NCI-H460 (cell line): ENCODE measurements around the gene PGC. TPM values are rescaled to one million over a fixed set of nuclear protein-coding genes. Genes with fewer than 3 reads are reported as not detected.
A peak's percentile ranks its signal among the peaks of the same experiment; 100 is the strongest.

Experiments used
- DNase-seq: peaks from one replicate; pipeline ENCODE4 v3.0.0-alpha.2; 2016; ENCODE audit warnings: low read depth; ENCODE audit errors: extremely low read depth
- total RNA-seq: library from RNA; depleted of rRNA; stranded (reverse); fragments of >200 nt; shearing (Covaris generic); gene quantifications from 2 replicates; pipeline ENCODE4 v1.2.3, GENCODE V29; 2014

PGC gene
- total RNA-seq, 1 experiment from 2014 or later = not detected

DNA sequence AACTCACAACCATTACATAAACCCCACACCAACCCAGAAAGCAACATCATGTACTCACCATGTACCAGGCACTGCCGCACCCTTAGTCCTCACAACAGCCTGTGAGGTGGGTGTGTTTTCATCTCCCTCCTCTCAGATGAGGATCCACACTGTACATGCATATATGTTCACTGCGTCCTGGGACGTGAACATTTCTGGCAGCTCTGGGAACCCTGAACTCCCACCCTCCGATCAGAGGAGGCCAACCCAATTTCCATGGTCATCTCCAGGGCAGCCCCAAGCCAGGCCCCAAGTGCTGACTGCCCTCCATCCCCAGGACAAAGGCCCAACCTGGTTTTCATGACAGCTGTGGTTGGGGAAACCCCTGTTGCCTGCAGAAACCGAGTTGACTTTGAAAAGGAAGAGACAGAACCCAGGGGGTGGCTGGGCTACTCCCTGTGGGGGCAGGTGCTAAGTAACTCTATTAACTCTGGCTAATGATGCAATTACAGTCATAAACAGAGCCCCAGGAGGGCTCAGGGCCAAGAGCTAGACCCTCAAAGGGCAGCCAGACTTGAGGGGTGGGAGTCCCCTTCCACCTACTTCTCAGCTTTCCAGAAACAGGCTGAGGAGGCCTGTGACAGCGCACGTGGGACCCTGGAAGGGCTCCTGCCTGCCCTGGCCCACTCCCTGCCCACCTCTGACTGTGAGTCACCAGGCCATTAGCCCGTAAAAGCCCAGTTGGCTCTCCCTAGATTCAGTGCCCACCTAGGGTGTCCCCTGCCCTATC lies 14.4 kb downstream of the PGC start:
- no peak for DNase-seq

- DNase-seq = no peak
Measured at GRCh38 chr6:41732149-41732548, 15.0 kb downstream of the PGC start.

DNA sequence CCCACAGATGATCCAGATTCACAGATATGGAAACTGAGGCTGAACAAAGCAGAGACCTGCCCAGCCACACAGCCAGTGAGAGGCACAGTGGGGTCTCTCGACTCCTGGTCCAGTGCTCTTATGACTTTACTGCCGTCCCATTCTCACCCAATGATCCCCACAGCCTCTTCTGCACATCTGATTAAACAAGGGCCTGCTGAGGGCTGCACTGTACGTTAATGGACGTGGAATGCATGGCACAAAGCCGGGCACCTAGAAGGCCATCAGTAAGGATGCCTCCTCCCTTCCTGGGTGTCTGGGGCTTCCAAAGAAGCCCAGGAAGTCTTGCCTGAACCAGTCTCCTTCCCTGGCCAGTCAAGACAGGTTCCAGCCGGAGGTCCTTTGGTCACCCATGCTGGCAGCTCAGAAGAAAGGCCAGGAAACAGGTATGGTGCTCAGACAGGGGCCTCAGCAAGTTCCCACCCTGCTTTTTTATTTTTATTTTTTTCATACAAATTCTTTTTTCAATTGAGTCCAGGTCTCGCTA lies 15.6 kb downstream of the PGC start:
- DNase-seq = no peak

DNA sequence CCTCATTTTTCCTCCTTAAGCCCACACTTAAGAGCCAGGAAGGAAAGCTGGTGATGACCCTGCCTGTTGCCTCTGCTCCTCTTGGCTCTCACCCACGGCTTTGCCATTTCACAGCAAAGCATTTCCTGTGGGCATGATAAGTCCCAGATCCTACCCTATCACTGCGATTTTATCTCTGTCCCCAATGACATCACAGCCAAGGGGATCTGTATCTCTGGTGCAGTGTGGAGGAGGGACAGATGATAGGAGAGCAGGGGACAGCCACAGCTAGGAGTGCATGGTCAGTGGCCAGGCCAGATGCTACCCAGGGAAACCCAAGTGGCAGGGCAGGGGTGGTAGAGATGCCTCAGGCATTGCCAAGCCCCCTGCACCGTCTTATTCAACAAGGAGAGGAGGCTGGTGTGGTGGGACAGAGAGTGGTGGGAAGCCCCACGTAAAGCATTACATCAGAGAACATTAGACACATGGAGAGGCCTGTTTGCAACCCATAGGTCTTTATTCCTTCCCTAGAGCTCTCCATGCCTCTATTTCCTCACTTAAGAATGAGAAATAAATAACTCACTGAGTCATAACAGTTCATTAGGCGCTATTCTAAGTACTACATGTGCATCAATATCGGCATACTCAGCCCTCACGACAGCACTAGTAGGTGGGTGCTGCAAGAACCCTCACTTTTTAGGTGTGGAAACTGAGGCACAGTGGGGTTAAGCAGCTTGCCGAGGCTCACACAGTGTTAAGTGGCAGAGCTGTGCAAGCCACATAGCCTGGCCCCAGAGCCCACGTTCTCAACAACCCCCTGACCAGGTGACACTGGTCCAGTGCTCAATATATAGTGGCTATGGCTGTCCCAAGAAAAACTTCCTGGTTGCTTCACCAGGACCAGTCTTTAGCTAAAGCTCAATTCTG lies 16.4 kb downstream of the PGC start:
- no peak for DNase-seq

DNA sequence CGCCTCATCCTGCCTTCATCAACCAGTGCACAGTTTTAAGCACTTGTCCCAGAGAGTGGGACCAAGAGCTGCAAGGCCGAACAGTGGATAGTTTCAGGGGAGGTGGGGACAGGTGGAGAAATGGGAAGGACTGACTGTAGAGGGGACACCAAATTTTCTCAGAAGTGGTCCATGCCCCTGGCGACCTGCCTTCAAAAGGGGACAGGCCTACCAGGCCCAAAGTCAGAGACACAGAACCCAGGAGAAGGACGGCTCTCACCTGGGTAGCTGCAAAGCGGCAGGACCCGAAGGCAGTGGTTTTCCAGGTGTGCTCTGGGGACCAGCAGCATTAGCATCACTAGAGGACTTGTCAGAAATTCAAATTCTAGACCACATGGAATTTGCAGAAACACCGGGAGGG lies 17.6 kb downstream of the PGC start:
- DNase-seq = no peak

GRCh38 chr6:41728954-41729353 lies 18.2 kb downstream of the PGC start:
- no peak for DNase-seq

GRCh38 chr6:41728073-41728936 lies 18.9 kb downstream of the PGC start:
- DNase-seq = no peak

DNA sequence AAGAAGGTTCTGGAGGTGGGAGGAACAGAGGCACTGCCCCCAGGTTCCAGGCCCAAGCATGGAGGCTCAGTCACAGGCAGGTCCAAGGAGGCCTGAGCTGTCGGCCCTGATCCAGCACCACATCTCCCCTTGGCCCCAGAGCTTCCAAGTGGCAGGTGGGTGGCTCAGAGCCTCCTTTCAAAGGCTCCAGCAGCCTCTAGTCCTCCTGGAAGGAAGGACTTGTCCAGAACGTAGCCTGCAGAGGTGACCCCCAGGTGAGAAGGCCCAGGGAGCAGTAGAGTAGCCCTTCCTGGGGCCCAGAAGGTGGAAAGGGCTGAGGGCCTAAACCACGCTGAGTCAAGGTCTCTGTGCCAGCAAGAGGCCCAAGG lies 19.5 kb downstream of the PGC start:
- no peak for DNase-seq

- DNase-seq = no peak
Measured at GRCh38 chr6:41726876-41727275, 20.3 kb downstream of the PGC start.

GRCh38 chr6:41724586-41725501 lies 22.4 kb downstream of the PGC start:
- DNase-seq = no peak

- no peak for DNase-seq
Measured at GRCh38 chr6:41724228-41724580, 23.0 kb downstream of the PGC start.

DNA sequence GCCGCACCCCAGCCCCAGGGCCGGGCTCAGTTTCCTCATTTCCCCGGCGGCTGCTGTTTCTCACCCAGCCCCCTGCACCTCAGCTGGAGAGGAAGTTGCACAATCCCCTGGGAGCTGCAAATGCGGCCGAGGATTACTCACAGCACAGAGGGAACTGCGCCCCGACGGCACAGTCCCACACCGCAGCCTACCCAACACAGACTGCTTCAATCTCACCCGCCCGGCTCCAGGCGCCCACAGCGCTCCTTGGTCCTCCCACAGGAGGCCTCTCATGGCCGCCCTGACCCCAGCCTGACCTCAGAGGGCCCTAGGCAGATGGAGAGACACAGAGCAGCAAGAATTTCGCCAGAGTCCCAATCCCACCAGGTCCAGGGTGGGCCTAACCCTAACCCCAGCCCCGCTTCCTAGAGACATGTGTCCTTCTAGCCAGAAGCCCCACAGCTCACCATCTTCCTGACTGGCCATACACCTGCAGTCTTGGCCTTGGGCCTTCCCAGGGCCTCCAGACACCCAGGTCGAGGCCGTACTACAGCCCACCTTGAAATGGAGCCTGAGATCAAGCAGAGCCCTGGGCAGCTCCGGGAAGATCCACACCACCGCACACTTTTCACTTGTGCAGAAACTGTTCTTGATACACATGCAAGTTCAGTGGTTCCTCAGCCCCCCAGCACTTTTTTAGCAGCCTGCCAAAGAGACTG lies 23.5 kb downstream of the PGC start:
- peak; percentile 78 for DNase-seq

DNA sequence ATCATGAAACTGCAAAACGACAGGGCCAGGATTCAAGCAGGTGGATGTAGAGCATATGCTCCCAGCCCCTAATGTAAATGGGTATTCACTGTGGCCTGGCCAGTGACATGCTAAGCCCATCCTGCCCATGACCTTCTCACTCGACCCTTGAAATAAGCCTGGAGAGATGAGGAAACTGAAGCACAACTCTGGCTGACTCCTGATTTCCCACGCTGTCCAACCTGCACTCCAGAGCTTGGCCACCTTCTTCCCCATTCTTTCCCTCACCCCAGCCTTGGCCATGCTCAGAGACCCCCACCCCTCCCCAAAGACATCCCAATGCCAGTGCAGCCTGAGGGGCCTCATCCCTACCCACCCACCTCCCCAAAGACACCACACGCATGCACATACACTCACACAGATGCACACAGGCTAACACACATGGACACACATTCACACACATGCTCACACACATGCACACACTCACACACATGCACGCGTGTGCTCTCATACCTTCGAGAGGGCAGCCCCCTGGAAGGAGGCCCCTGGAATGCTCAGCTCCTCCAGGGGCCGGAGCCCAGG lies 24.1 kb downstream of the PGC start:
- no peak for DNase-seq

GRCh38 chr6:41721414-41721813 lies 25.8 kb downstream of the PGC start:
- no peak for DNase-seq

DNA sequence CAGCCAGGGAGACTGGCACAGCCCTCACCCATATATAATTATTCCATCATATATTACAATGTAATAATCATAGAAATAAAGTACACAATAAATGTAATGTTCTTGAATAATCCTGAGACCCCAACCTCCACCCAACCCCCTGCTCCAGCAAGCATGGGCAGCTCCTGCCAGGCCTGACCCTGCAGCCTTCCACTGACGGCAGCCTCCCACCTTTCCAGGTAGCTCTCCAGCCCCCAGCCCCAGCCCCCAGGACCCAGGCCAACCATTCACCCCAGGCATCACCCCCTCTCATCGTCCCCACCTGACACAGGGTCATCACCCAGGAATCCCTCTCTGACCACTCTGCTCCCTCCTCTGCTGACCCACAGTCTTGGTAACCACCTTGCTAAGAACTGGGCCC lies 26.4 kb downstream of the PGC start:
- DNase-seq = no peak

- no peak for DNase-seq
Measured at GRCh38 chr6:41720262-41720620, 27.0 kb downstream of the PGC start.

- no peak for DNase-seq
Measured at GRCh38 chr6:41719436-41720261, 27.5 kb downstream of the PGC start.

- DNase-seq = no peak
Measured at GRCh38 chr6:41718828-41719227, 28.4 kb downstream of the PGC start.
